H4 (cell line): ENCODE results near the gene CEP290. TPM values are rescaled to one million over a fixed set of nuclear protein-coding genes. Genes with fewer than 3 reads are reported as not detected.
"Not testable (repeated sequence)": the region's sequence is repeated elsewhere in the genome, so short reads cannot be mapped to it uniquely, and the experiment has no call there.

Source experiments
- DNase-seq: peaks from one replicate; pipeline ENCODE4 v3.0.0-alpha.2; 2015; ENCODE audit warnings: low spot score
- total RNA-seq: library from RNA; depleted of rRNA; stranded (reverse); fragments of >200 nt; shearing (Covaris generic); gene quantifications from 2 replicates; pipeline ENCODE4 v1.2.3, GENCODE V29; 2014

CEP290 gene
- total RNA-seq, 1 experiment from 2014 or later = 7.5 TPM

GRCh38 chr12:88142610-88142991, 713 bp upstream of the CEP290 start:
- no peak for DNase-seq

- no peak for DNase-seq
These were observed 489 bp downstream of the CEP290 start for GRCh38 chr12:88141425-88141773.

- DNase-seq = not testable (repeated sequence)
These were observed 2.2 kb downstream of the CEP290 start for GRCh38 chr12:88139711-88140110.

GRCh38 chr12:88133181-88133580, 8.7 kb downstream of the CEP290 start:
- not testable (repeated sequence) for DNase-seq

GRCh38 chr12:88132392-88132791, 9.5 kb downstream of the CEP290 start:
- no peak for DNase-seq

- no peak for DNase-seq
These were observed 14.0 kb downstream of the CEP290 start for GRCh38 chr12:88127855-88128254.

GRCh38 chr12:88127099-88127498, 14.8 kb downstream of the CEP290 start:
- no peak for DNase-seq

- no peak for DNase-seq
These were observed 19.2 kb downstream of the CEP290 start for GRCh38 chr12:88122666-88123065.

GRCh38 chr12:88113871-88114270, 28.0 kb downstream of the CEP290 start:
- no peak for DNase-seq

GRCh38 chr12:88111074-88111652, 30.7 kb downstream of the CEP290 start:
- peak; percentile 63 for DNase-seq

GRCh38 chr12:88108021-88108420, 33.9 kb downstream of the CEP290 start:
- no peak for DNase-seq

- no peak for DNase-seq
These were observed 48.3 kb downstream of the CEP290 start for GRCh38 chr12:88093573-88093972.

- DNase-seq = no peak
These were observed 49.1 kb downstream of the CEP290 start for GRCh38 chr12:88092771-88093170.

GRCh38 chr12:88084210-88084609, 57.7 kb downstream of the CEP290 start:
- DNase-seq = no peak

GRCh38 chr12:88083634-88084033, 58.3 kb downstream of the CEP290 start:
- no peak for DNase-seq

GRCh38 chr12:88081247-88081646, 60.6 kb downstream of the CEP290 start:
- DNase-seq = no peak

GRCh38 chr12:88067301-88067700, 74.6 kb downstream of the CEP290 start:
- no peak for DNase-seq

GRCh38 chr12:88063375-88063774, 78.5 kb downstream of the CEP290 start:
- no peak for DNase-seq

GRCh38 chr12:88062474-88062873, 79.4 kb downstream of the CEP290 start:
- DNase-seq = no peak

- DNase-seq = no peak
These were observed 83.2 kb downstream of the CEP290 start for GRCh38 chr12:88058719-88059077.

GRCh38 chr12:88057994-88058718, 83.7 kb downstream of the CEP290 start:
- no peak for DNase-seq

- DNase-seq = no peak
These were observed 85.3 kb downstream of the CEP290 start for GRCh38 chr12:88056571-88056970.

GRCh38 chr12:88052686-88053085, 89.2 kb downstream of the CEP290 start:
- peak; percentile 21 for DNase-seq

- no peak for DNase-seq
These were observed 97.9 kb downstream of the CEP290 start for GRCh38 chr12:88044035-88044434.
